HCT116 (cell line): ENCODE data around the gene GIMD1. TPM values are rescaled to one million over a fixed set of nuclear protein-coding genes. Genes with fewer than 3 reads are reported as not detected.

Experiments
- ATAC-seq: fragments of 200-7000 bp; cut with Tn5 transposase; 2 replicates; pipeline ENCODE4 v1.9.1; 2020; ENCODE audit warnings: mild to moderate bottlenecking, moderate library complexity
- BruUV-seq: library from RNA; stranded (reverse); fragments of 400-500 nt; replicated peaks from 2 replicates; lab custom pipeline; 2021; lab: Mats Ljungman, UMichigan
- CTCF ChIA-PET: fragments of 300-600 bp; sonication (Branson Sonifier 250); formaldehyde crosslinking; loops from one replicate; lab custom pipeline; 2021; ENCODE audit warnings: antibody characterized with exemption; lab: Charles Lee
- POLR2A ChIA-PET: fragments of 300-600, 350-600 bp; sonication (Branson Sonifier 250); formaldehyde crosslinking; loops from one replicate; lab custom pipeline; 2021; ENCODE audit warnings: antibody characterized with exemption; lab: Charles Lee
- RAD21 ChIA-PET, 2 experiments: fragments of 300-600 bp; sonication (Branson Sonifier 250); formaldehyde crosslinking; loops; one replicate each; lab custom pipeline; 2023; ENCODE audit warnings: low total read pairs in 2 of 2; ENCODE audit not compliant: uncharacterized antibody in 2 of 2, unreplicated experiment in 2 of 2, low non-redundant PET in 1 of 2; lab: Charles Lee
- DNase-seq: peaks from one replicate; pipeline ENCODE4 v3.0.0-alpha.2; 2010; ENCODE audit warnings: low read depth, low spot score
- H2AFZ ChIP-seq: fragments of 200-600 bp; shearing (Covaris generic), sonication (generic); 2 replicates; pipeline ENCODE4 v1.6.1; 2017; ENCODE audit warnings: low read depth, mixed run types, mixed read lengths, antibody characterized with exemption, low read length; ENCODE audit not compliant: poor library complexity, severe bottlenecking
- H3K27ac ChIP-seq: 2 replicates; pipeline ENCODE4 v1.5.1; 2012; ENCODE audit warnings: low read depth, low read length
- H3K27me3 ChIP-seq: fragments of 200-600 bp; sonication (generic); 2 replicates; pipeline ENCODE4 v1.6.1; 2016; ENCODE audit warnings: mixed run types, low read length, mixed read lengths; ENCODE audit not compliant: insufficient read depth
- H3K36me3 ChIP-seq, 2 experiments: fragments of 200-500 bp in 1 of 2; fragments of 200-600 bp in 1 of 2; sonication (Bioruptor generic) in 1 of 2; sonication (generic) in 1 of 2; 2 replicates each; pipeline versions ENCODE4 v1.5.1 to v1.6.1; 2014 to 2016; ENCODE audit warnings: low read length in 2 of 2, inconsistent platforms in 1 of 2, mixed read lengths in 1 of 2, mixed run types in 1 of 2; ENCODE audit not compliant: insufficient read depth in 2 of 2, control insufficient read depth in 1 of 2
- H3K4me1 ChIP-seq, 2 experiments: fragments of 200-600 bp in 1 of 2; sonication (generic) in 1 of 2; 2 replicates each; pipeline versions ENCODE4 v1.5.1 to v1.6.1; 2012 to 2017; ENCODE audit warnings: low read length in 2 of 2, inconsistent platforms in 1 of 2, mild to moderate bottlenecking in 1 of 2, mixed read lengths in 1 of 2, mixed run types in 1 of 2, moderate library complexity in 1 of 2; ENCODE audit not compliant: insufficient read depth in 2 of 2, control insufficient read depth in 1 of 2
- H3K4me2 ChIP-seq: fragments of 200-600 bp; sonication (generic); 2 replicates; pipeline ENCODE4 v1.6.1; 2017; ENCODE audit warnings: mixed run types, low read length, mixed read lengths
- H3K4me3 ChIP-seq, 2 experiments: fragments of 200-600 bp in 1 of 2; sonication (generic) in 1 of 2; replicated peaks in 1 of 2; 2 replicates each; pipeline ENCODE4 v1.5.1; 2011 to 2016; ENCODE audit warnings: low read length in 2 of 2, control low read depth in 1 of 2, low read depth in 1 of 2, mild to moderate bottlenecking in 1 of 2, mixed read lengths in 1 of 2, mixed run types in 1 of 2
- H3K79me2 ChIP-seq: fragments of 200-600 bp; sonication (generic); 2 replicates; pipeline ENCODE4 v1.6.1; 2017; ENCODE audit warnings: mild to moderate bottlenecking, mixed run types, low read length, moderate library complexity, mixed read lengths; ENCODE audit not compliant: insufficient read depth
- H3K9ac ChIP-seq: fragments of 200-600 bp; sonication (generic); 2 replicates; pipeline ENCODE4 v1.6.1; 2016; ENCODE audit warnings: low read length, mixed read lengths
- H3K9me2 ChIP-seq: fragments of 200-600 bp; sonication (generic), shearing (Covaris generic); 2 replicates; pipeline ENCODE4 v1.6.1; 2017; ENCODE audit warnings: mixed run types, mild to moderate bottlenecking, moderate library complexity; ENCODE audit not compliant: insufficient read depth
- H3K9me3 ChIP-seq, 2 experiments: fragments of 200-500 bp in 1 of 2; fragments of 200-600 bp in 1 of 2; sonication (Bioruptor generic) in 1 of 2; sonication (generic) in 1 of 2; 2 replicates each; pipeline ENCODE4 v1.6.1; 2014 to 2017; ENCODE audit warnings: low read length in 2 of 2, mixed read lengths in 2 of 2, inconsistent platforms in 1 of 2, low read depth in 1 of 2, mild to moderate bottlenecking in 1 of 2, mixed run types in 1 of 2, moderate library complexity in 1 of 2; ENCODE audit not compliant: control insufficient read depth in 1 of 2, insufficient read depth in 1 of 2
- H4K20me1 ChIP-seq: fragments of 200-600 bp; sonication (generic), shearing (Covaris generic); 2 replicates; pipeline ENCODE4 v1.6.1; 2017; ENCODE audit warnings: mixed run types, mild to moderate bottlenecking, moderate library complexity; ENCODE audit not compliant: insufficient read depth
- ATF3 ChIP-seq: IDR thresholded peaks from 2 replicates; pipeline ENCODE4 v1.6.1; 2012
- CEBPB ChIP-seq: IDR thresholded peaks from 2 replicates; pipeline ENCODE4 v1.6.1; 2012; ENCODE audit warnings: low read depth
- CTCF ChIP-seq, 3 experiments: fragments of 200-600 bp in 1 of 3; sonication (generic) in 1 of 3; IDR thresholded peaks in 2 of 3; conservative IDR thresholded peaks in 1 of 3; 2 replicates each; pipeline ENCODE4 v1.5.1; 2012 to 2017; ENCODE audit warnings: low read depth in 2 of 3, low read length in 2 of 3, antibody characterized with exemption in 1 of 3, borderline replicate concordance in 1 of 3, control low read depth in 1 of 3, mild to moderate bottlenecking in 1 of 3, mixed read lengths in 1 of 3, mixed run types in 1 of 3, moderate library complexity in 1 of 3; ENCODE audit not compliant: insufficient read depth in 1 of 3
- EGR1 ChIP-seq: IDR thresholded peaks from 2 replicates; pipeline ENCODE4 v1.6.1; 2012; ENCODE audit warnings: low read depth
- EZH2 ChIP-seq: fragments of 200-600 bp; sonication (generic); IDR thresholded peaks from 2 replicates; pipeline ENCODE4 v1.6.1; 2017; ENCODE audit warnings: antibody characterized with exemption, mixed run types
- JUND ChIP-seq: IDR thresholded peaks from 2 replicates; pipeline ENCODE4 v1.6.1; 2012
- MAX ChIP-seq: IDR thresholded peaks from 2 replicates; pipeline ENCODE4 v1.6.1; 2012
- POLR2A ChIP-seq: IDR thresholded peaks from 2 replicates; pipeline ENCODE4 v1.7.0; 2011; ENCODE audit warnings: borderline replicate concordance; ENCODE audit not compliant: insufficient read depth, insufficient read length; ENCODE audit errors: extremely low read depth
- POLR2AphosphoS5 ChIP-seq: IDR thresholded peaks from 2 replicates; pipeline ENCODE4 v1.6.1; 2011; ENCODE audit warnings: mild to moderate bottlenecking, low read depth, low read length, moderate library complexity
- RAD21 ChIP-seq: IDR thresholded peaks from 2 replicates; pipeline ENCODE4 v1.6.1; 2012; ENCODE audit warnings: low read depth, mild to moderate bottlenecking
- REST ChIP-seq: IDR thresholded peaks from 2 replicates; pipeline ENCODE4 v1.6.1; 2012; ENCODE audit warnings: low read depth
- SIN3A ChIP-seq: IDR thresholded peaks from 2 replicates; pipeline ENCODE4 v1.6.1; 2012; ENCODE audit warnings: low read depth
- SRF ChIP-seq: IDR thresholded peaks from 2 replicates; pipeline ENCODE4 v1.6.1; 2012; ENCODE audit warnings: low read depth
- TCF7L2 ChIP-seq: IDR thresholded peaks from 2 replicates; pipeline ENCODE4 v1.7.0; 2011; ENCODE audit warnings: borderline replicate concordance, inconsistent platforms; ENCODE audit not compliant: insufficient read depth, insufficient read length; ENCODE audit errors: extremely low read depth
- ZFX ChIP-seq: fragments of 450-650 bp; IDR thresholded peaks from 2 replicates; pipeline ENCODE4 v1.6.1; 2017
- ZNF274 ChIP-seq: fragments of 200-500 bp; sonication (Bioruptor generic); IDR thresholded peaks from 2 replicates; pipeline ENCODE4 v1.6.1; 2014; ENCODE audit warnings: mild to moderate bottlenecking, low read depth, low read length, inconsistent platforms
- intact Hi-C: fragments of 100-400 bp; cut with micrococcal nuclease; formaldehyde crosslinking; loops from 2 replicates; pipeline ENCODE4 v1.10.0; 2022
- total RNA-seq: library from RNA; stranded (reverse); gene quantifications from one replicate; pipeline ENCODE4 v1.2.1, GENCODE V29; 2021; ENCODE audit not compliant: unreplicated experiment

The GIMD1 gene
- total RNA-seq, 1 experiment from 2014 or later = not detected

- peak overlapping the region; percentile 5; the same call in 1 of the 2 replicates for H3K4me2 ChIP-seq
- H3K4me1 ChIP-seq = peaks cover 0 to 11% of the 10 kb centered on the region in 2 experiments; a peak in 2 of 4 replicates
- H3K9ac ChIP-seq = no peak overlapping the region
- RAD21 ChIA-PET = no interaction called here
- no peak for DNase-seq
- no peak overlapping the region for H2AFZ ChIP-seq
- H3K4me3 ChIP-seq = no peak overlapping the region
- H4K20me1 ChIP-seq = no peaks in the 10 kb centered on the region
- ATAC-seq = peak; percentile 54; the same call in 1 of the 2 replicates
- CTCF ChIA-PET = no interaction called here
- no TSS peak for BruUV-seq
- no peaks in the 10 kb centered on the region for H3K9me2 ChIP-seq
- H3K9me3 ChIP-seq = no peaks in the 10 kb centered on the region
- no peak for TF ChIP-seq ATF3
- peak; percentile 68 for TF ChIP-seq CEBPB
- no peak for TF ChIP-seq EZH2
- no peak for TF ChIP-seq REST
- peak; percentile 25; the same call in 1 of the 2 replicates for TF ChIP-seq JUND
- H3K27me3 ChIP-seq = no peaks in the 10 kb centered on the region
- no peak overlapping the region for H3K27ac ChIP-seq
- POLR2A ChIA-PET = interaction anchor here (0.7 kb wide), 1 partner anchor 50 kb away, joined by 3 read pairs; the partner anchor contains the start of genes AIMP1 and TBCK
- no peaks in the 10 kb centered on the region for H3K79me2 ChIP-seq
- intact Hi-C loops = no loop called here
- no peaks in the 10 kb centered on the region for H3K36me3 ChIP-seq
Measured at GRCh38 chr4:106365613-106366012, 3.0 kb downstream of the GIMD1 start.

GRCh38 chr4:106364282-106364681 lies 4.3 kb downstream of the GIMD1 start:
- BruUV-seq = no TSS peak
- ChIA-PET CTCF (no interaction called here), RAD21 (no interaction called here), POLR2A (no interaction called here)
- Histone ChIP-seq H3K4me2 (no peak overlapping the region), H2AFZ (no peak overlapping the region), H3K36me3 (no peaks in the 10 kb centered on the region), H3K9me2 (no peaks in the 10 kb centered on the region), H3K4me3 (no peak overlapping the region), H4K20me1 (no peaks in the 10 kb centered on the region), H3K79me2 (no peaks in the 10 kb centered on the region), H3K9me3 (no peaks in the 10 kb centered on the region), H3K27me3 (no peaks in the 10 kb centered on the region), H3K4me1 (peaks cover 0 to 9% of the 10 kb centered on the region in 2 experiments; a peak in 2 of 4 replicates), H3K27ac (no peak overlapping the region), H3K9ac (no peak overlapping the region)
- no peak for ATAC-seq
- DNase-seq = no peak
- TF ChIP-seq SRF = no peak
- no peak for TF ChIP-seq SIN3A
- TF ChIP-seq TCF7L2 = no peak
- TF ChIP-seq POLR2AphosphoS5 = no peak
- TF ChIP-seq POLR2A = no peak
- TF ChIP-seq MAX = no peak
- no peak for TF ChIP-seq EGR1
- no peak for TF ChIP-seq ZFX
- no peak for TF ChIP-seq RAD21
- no peak for TF ChIP-seq CTCF (IDR thresholded peaks at IDR 0.05 in 2 of 3, conservative IDR thresholded peaks at IDR 0.05 in 1 of 3; ENCODE audit: borderline replicate concordance in 1 of 3, insufficient read depth in 1 of 3, low read depth in 2 of 3, low read length in 2 of 3)
- no peak for TF ChIP-seq ZNF274
- intact Hi-C loops = no loop called here
